ENCODE measurements around the gene FAM151A.

- TF ChIP-seq POLR2A (IDR thresholded peaks at IDR 0.05; ENCODE audit: extremely low read depth, insufficient read length) (no peak), CTCF (IDR thresholded peaks at IDR 0.05; ENCODE audit: low read depth, low read length) (no peak)
Measured at GRCh38 chr1:54619749-54620148, 3.6 kb downstream of the FAM151A start.
